ENCODE results near the gene PLCD3. TPM values are rescaled to one million over a fixed set of nuclear protein-coding genes. Genes with fewer than 3 reads are reported as not detected.
"Not testable (repeated sequence)": the region's sequence is repeated elsewhere in the genome, so short reads cannot be mapped to it uniquely, and the experiment has no call there.

The PLCD3 gene
- total RNA-seq, 2 donors from 2014 or later, result 2.7 to 5.9 TPM

DNA sequence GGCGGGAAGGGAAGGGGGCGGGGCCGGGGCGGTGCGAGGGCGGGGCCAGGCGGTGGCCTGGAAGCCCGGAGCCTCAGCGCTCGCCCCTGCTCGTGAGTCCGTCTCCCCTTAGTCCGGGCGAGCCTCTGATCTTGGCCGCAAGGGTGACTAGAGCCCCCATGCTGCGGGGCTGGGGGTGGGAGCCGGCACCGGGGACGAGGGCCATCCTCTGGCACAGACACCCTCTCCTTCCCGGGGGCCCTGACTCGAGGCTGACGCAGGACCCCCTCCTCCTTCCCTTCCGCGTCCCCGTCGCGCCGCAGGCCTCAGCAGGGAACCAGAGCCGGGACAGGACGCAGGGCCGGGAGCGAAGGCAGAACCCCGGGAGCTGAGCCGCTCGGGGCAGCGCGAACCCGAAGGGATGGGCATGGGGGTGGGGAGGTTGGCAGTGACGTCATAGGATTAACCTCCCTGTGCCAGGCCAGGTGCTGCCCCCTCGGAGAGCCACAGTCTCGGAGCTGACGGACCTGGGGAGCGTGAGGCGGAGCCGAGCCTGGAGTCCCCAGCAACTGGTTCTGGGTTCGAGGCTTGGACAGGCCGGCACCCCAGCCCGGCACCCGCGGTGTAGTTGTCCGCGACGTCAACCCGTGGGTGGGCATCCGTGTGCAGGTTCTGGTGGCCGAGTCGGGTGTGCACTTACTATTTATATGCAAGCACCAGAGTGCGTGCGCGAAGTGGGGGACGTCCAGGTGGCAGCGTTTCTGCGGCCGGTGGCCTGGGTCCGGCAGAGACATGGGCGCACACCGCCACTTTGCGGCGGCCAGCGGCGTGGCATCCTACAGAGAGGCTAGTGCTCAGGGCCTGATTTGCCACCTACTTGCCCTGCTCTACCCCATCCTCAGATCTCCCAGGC, 503 bp upstream of the PLCD3 start:
- peak; percentile 75 for DNase-seq (ENCODE audit: low spot score)
- Mint-ChIP-seq H3K4me3 (peak overlapping the region; percentile 86), H3K27me3 (peaks cover 0 to 8% of the 10 kb centered on the region in 2 donors), H3K9me3 (no peaks in the 10 kb centered on the region), H3K27ac (peak overlapping the region in 1 of 2 donors; percentile 51), H3K36me3 (no peaks in the 10 kb centered on the region), H3K4me1 (ENCODE audit: low read depth in 2 of 2) (peaks cover 12 to 19% of the 10 kb centered on the region in 2 donors)
- ATAC-seq, result peak; percentile 62 to 73

DNA sequence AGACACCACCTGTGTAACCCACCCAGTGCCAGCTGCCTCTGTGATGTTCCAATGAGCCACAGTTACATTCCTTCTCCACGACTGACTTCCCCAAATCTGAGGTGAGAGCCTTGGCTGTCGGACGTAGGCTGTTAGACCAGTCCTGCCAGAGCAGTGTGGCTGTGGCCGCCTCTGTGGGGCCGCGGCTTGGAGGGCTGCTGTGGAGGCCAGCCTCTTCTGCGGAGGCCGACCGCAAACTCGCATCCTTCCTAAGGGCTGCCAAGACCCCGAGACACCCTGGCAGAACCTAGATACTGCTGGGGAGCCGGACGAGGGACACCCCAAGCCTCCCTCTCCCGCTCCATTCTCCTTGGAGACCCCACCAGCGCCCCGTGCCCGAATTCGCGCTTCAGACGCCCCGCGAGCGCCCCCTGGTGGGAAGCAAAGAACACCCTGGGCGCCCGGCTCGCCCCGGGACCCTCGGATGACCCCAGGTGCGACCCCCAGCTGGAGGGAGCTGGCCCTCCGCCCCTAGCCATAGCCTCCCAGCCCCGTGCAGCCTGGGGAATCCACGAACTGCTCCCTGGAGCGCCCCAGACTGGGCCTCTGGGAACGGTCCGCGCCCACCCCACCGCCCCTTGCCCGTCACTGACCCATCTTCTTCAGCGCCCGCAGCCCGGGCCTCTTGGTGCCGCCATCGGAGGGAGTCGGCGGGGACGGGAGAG, 547 bp downstream of the PLCD3 start:
- H3K36me3 Mint-ChIP-seq, result no peaks in the 10 kb centered on the region
- peak overlapping the region in 1 of 2 donors; percentile 28 for H3K27ac Mint-ChIP-seq
- DNase-seq (ENCODE audit: low spot score) (no peak), ATAC-seq (no peak)
- H3K4me1 Mint-ChIP-seq (ENCODE audit: low read depth in 2 of 2), result peaks cover 12 to 19% of the 10 kb centered on the region in 2 donors
- H3K4me3 Mint-ChIP-seq, result peak overlapping the region; percentile 43
- peaks cover 0 to 8% of the 10 kb centered on the region in 2 donors for H3K27me3 Mint-ChIP-seq
- H3K9me3 Mint-ChIP-seq, result no peaks in the 10 kb centered on the region

DNA sequence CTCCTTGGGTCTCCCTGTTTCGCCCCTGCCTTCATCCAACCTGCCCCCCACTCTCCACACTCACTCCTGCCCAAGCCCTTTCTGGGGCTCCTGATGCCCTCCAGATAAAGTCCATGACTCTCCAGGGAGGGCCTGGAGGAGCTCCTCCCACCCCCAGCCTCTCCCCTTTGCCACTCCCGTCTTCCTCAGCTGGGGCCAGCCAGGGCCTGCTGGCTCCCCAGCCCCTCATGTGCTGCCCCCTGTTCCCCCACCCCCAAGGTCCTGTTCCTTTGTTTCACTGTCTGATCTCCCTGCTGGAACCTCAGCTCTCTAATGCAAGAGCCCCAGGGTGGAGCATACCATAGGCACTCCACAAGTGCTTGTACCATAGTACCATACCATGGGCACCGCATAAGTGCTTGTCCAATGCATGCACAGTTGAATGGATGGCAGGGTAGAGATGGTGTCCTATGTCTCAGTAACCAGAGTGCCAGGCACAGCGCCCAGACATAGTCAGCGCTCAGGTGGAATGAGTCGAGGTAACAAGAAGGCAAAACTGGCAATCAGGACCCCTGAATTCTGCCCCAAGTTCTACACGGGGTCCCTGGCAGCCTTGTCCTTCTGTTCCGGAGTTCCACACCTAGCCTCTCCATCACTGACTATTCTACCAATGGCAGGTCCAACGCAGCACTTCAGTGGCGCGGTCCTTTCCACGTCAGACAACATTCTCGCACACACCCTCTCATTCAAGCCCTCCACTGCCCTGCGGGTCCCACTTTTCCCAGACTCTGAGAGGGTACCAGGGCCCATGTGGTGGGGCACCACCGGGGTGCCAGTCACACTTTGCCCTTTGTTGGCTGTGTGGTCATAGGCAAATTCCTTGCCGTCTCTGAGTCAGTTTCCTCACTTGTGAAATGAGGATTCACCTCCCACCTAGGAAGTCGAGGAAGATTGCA, 1.4 kb downstream of the PLCD3 start:
- H3K27me3 Mint-ChIP-seq, result peaks cover 0 to 8% of the 10 kb centered on the region in 2 donors
- H3K9me3 Mint-ChIP-seq, result no peaks in the 10 kb centered on the region
- H3K4me3 Mint-ChIP-seq, result peak overlapping the region; percentile 43
- peak overlapping the region in 1 of 2 donors; percentile 28 for H3K27ac Mint-ChIP-seq
- ATAC-seq (no peak), DNase-seq (ENCODE audit: low spot score) (no peak)
- no peaks in the 10 kb centered on the region for H3K36me3 Mint-ChIP-seq
- peaks cover 10 to 12% of the 10 kb centered on the region in 2 donors for H3K4me1 Mint-ChIP-seq (ENCODE audit: low read depth in 2 of 2)

DNA sequence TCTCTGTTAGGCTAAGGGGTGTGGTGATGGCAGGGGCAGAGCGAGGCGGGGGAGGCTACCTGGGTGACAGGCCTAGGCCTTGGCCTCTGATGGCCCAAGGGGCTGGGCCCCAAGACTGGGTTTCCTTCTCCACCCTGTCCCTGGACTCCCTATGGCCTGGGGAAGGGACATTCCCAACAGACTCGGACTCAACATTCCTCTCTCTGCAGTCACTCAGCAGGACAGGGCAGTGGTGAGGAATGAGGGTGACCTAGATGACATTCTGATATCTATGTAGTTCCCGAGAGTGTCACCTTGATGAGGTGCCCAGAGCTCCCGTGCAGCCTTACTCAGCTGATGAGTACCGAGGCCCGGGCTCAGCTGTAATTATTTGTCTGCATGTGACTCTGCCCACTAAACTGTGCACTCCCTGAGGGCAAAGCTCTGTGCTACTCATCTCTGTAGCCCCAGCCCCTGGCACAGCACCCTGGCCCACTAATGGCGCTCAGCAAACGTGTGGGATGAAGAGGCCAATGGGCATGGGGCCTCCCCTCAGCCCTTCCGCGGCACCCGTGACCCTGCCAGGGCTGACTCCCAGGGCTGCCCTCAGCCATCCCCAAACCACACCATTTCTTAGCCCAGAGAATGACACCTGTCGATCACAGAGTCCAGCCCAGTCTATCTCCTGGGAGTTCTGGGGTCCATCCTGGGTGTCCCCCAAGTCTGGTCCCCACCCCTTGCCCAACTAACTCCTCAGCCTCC, 2.2 kb downstream of the PLCD3 start:
- DNase-seq (ENCODE audit: low spot score) (no peak), ATAC-seq (no peak)
- Mint-ChIP-seq H3K4me3 (no peak overlapping the region), H3K4me1 (ENCODE audit: low read depth in 2 of 2) (peaks cover 7 to 8% of the 10 kb centered on the region in 2 donors), H3K27me3 (peaks cover 0 to 8% of the 10 kb centered on the region in 2 donors), H3K27ac (peak overlapping the region in 1 of 2 donors; percentile 28), H3K9me3 (no peaks in the 10 kb centered on the region), H3K36me3 (no peaks in the 10 kb centered on the region)

DNA sequence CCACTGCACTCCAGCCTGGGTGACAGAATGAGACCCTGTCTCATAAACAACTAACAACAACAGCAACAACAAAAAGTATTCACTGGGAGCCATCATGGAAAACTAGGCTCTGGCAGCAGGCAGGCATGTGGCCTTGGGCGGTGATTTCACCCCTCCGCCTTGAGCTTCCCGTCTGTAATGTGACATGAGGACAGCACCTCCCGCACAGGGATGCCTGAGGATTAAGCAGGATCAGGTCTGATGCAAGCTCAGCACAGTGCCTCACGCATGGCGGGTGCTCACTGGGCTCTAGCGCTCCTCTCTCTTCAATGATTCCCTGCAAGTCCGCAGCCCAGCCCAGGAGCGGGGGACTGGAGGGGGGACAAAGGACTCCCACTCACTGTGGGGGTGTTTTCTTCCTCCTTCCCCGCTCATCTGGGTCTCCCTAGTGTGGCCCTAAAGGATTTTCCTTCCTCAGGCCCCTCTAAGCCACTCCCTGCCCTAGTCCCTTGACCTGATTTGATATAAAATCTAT, 2.8 kb downstream of the PLCD3 start:
- Mint-ChIP-seq H3K9me3 (no peaks in the 10 kb centered on the region), H3K4me3 (no peak overlapping the region), H3K36me3 (no peaks in the 10 kb centered on the region), H3K4me1 (ENCODE audit: low read depth in 2 of 2) (peaks cover 4 to 8% of the 10 kb centered on the region in 2 donors), H3K27me3 (peaks cover 0 to 8% of the 10 kb centered on the region in 2 donors), H3K27ac (no peak overlapping the region)
- ATAC-seq, result no peak
- no peak for DNase-seq (ENCODE audit: low spot score)

DNA sequence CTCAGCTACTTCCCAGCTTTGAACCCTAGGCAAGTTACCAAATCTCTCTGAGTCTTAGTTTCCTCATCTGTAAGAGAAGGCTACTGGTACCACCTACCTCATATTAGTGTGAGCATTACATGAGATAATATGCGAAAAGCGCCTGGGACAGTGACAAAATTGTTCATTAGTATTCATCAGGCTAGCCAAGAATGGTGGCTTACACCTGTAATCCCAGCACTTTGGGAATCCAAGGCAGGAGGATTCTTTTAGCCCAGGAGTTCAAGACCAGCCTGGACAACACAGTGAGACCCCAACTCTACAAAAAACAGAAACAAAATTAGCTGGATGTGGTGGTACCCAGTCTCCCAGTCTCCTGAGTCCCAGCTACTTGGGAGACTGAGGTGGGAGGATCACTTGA, 3.3 kb downstream of the PLCD3 start:
- ATAC-seq (no peak), DNase-seq (ENCODE audit: low spot score) (no peak)
- Mint-ChIP-seq H3K27me3 (peaks cover 0 to 8% of the 10 kb centered on the region in 2 donors), H3K36me3 (no peaks in the 10 kb centered on the region), H3K4me3 (no peak overlapping the region), H3K27ac (no peak overlapping the region), H3K4me1 (ENCODE audit: low read depth in 2 of 2) (peaks cover 4 to 8% of the 10 kb centered on the region in 2 donors), H3K9me3 (no peaks in the 10 kb centered on the region)

DNA sequence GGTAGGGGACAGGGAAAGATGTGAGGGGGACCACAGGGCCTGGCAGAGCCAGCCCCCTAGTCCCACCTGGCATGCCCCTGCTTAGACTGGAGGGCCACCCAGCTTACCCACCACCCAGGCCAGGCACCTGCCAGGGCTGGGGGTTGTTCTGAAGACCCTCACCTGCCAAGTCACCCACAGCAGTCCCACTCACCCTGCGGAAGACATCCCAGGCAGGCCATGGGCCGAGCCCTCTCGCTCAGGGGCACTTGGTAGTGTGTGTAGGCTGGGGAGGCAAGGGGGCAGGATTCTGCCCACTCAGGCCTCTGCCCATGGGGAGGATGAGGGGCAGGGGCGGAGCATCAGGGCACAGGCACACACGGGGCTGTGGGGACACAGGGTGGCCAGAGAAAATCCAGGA, 4.0 kb downstream of the PLCD3 start:
- Mint-ChIP-seq H3K9me3 (no peaks in the 10 kb centered on the region), H3K36me3 (no peaks in the 10 kb centered on the region), H3K4me3 (no peak overlapping the region), H3K27me3 (peaks cover 0 to 8% of the 10 kb centered on the region in 2 donors), H3K4me1 (ENCODE audit: low read depth in 2 of 2) (peaks cover 0 to 5% of the 10 kb centered on the region in 2 donors), H3K27ac (no peak overlapping the region)
- DNase-seq (ENCODE audit: low spot score) (no peak), ATAC-seq (no peak)

DNA sequence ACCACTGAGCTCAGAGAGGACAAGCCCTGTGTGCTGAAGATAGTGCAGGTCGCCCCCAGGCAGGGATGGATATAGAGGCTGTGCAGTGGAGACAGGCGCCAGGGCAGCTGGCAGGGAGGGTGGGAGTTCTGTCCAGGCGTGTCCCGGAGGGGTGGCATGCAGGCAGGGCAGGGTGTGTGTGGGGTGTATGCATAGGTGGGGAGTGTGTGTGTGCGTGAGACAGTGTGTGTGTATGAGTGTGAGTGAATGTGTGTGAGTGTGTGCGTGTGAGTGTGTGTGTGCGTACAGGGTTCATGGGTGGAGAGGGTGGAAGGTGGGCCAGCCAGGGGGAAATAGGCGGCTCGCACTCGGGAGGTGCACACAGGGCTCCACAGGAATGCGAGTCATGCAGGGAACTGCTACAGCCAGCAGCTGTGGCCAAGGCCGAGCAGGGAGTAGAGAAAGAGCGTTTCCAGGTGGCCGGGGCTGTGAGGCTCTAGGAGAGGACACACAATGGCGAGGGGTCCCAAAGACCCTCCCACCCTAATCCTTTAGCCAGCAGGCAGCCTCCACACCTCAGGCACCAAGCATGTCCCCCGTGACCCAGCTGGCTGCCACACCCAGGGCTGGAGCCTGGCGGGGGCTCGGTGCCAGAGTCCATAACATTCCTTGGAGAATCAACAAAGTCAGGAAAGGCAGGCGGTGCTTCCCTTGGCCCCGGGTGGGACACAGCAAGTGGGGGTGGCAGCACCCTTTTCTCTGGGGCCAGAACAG, 4.6 kb downstream of the PLCD3 start:
- no peak for DNase-seq (ENCODE audit: low spot score)
- no peak overlapping the region for H3K27ac Mint-ChIP-seq
- peaks cover 0 to 8% of the 10 kb centered on the region in 2 donors for H3K27me3 Mint-ChIP-seq
- H3K4me3 Mint-ChIP-seq, result no peak overlapping the region
- H3K9me3 Mint-ChIP-seq, result no peaks in the 10 kb centered on the region
- peaks cover 0 to 3% of the 10 kb centered on the region in 2 donors for H3K4me1 Mint-ChIP-seq (ENCODE audit: low read depth in 2 of 2)
- no peaks in the 10 kb centered on the region for H3K36me3 Mint-ChIP-seq
- ATAC-seq, result no peak

DNA sequence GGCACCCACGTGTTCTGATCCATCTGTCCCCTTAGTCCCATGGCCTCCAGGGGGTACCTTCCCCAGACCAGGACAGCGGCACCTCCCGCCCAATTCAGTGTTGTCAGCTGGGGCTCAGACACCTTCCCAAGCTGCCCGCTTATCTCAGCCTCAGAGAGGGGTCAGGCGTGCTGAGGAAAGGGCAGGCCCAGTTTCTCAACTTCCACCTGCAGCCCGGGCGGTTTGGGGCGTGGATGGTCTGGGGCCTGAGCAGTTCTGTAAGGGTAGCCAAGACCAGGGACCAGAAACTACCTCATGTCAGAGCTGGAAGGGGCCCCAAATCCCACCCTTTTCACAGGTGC, 5.1 kb downstream of the PLCD3 start:
- H3K9me3 Mint-ChIP-seq, result no peaks in the 10 kb centered on the region
- no peak for DNase-seq (ENCODE audit: low spot score)

DNA sequence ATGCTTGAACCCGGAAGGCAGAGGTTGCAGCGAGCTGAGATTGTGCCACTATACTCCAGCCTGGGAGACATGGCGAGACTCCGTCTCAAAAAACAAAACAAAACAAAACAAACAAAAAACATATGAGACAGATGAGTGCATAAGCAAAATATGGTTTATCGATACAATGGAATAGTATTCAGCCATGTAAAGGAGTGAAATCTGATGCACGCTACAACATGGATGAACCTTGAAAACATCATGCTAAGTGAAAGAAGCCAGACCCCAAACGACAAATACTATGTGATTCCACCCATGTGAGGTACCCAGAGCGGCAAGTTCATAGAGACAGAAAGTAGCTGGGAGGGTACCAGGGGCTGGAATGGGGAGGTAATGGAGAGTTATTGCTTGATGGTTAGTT, 6.8 kb downstream of the PLCD3 start:
- no peak for DNase-seq (ENCODE audit: low spot score)
- Mint-ChIP-seq H3K9me3 (no peaks in the 10 kb centered on the region), H3K27me3 (peaks cover 0 to under 1% of the 10 kb centered on the region in 2 donors), H3K27ac (no peak overlapping the region), H3K4me3 (no peak overlapping the region), H3K36me3 (no peaks in the 10 kb centered on the region), H3K4me1 (ENCODE audit: low read depth in 2 of 2) (peaks cover 0 to 1% of the 10 kb centered on the region in 2 donors)
- ATAC-seq, result no peak

More for the DNA sequence above, 5.1 kb downstream of the PLCD3 start:
- H3K36me3 Mint-ChIP-seq, result no peaks in the 10 kb centered on the region
- peaks cover 0 to 3% of the 10 kb centered on the region in 2 donors for H3K4me1 Mint-ChIP-seq (ENCODE audit: low read depth in 2 of 2)
- no peak overlapping the region for H3K27ac Mint-ChIP-seq
- H3K27me3 Mint-ChIP-seq, result peaks cover 0 to 8% of the 10 kb centered on the region in 2 donors
- ATAC-seq, result no peak
- H3K4me3 Mint-ChIP-seq, result no peak overlapping the region

DNA sequence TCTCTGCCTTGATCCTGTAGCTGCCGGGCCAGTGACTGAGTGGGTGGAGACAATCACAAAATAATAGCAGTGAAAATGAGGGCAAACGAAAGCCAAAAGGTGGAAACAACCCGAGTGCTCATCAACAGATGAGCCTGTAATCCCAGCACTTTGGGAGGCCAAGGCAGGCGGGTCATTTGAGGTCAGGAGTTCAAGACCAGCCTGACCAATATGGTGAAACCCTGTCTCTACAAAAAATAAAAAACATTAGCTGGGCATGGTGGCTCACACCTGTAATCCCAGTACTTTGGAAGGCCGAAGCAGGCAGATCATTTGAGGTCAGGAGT, 7.6 kb downstream of the PLCD3 start:
- H3K27ac Mint-ChIP-seq, H3K4me3 Mint-ChIP-seq, H3K9me3 Mint-ChIP-seq: not testable (repeated sequence)

More for the DNA sequence above, 7.6 kb downstream of the PLCD3 start:
- H3K27me3 Mint-ChIP-seq; ATAC-seq; H3K36me3 Mint-ChIP-seq; DNase-seq (ENCODE audit: low spot score); H3K4me1 Mint-ChIP-seq (ENCODE audit: low read depth in 2 of 2): not testable (repeated sequence)

All from natural killer cell treated with Interleukin-12 subunit alpha and Interleukin-12 subunit beta and Interleukin-15 and Interleukin-18, amount 100 ng/mL, for 72 hours (primary cell).